ENCODE measurements around the gene NMRK2.

DNA sequence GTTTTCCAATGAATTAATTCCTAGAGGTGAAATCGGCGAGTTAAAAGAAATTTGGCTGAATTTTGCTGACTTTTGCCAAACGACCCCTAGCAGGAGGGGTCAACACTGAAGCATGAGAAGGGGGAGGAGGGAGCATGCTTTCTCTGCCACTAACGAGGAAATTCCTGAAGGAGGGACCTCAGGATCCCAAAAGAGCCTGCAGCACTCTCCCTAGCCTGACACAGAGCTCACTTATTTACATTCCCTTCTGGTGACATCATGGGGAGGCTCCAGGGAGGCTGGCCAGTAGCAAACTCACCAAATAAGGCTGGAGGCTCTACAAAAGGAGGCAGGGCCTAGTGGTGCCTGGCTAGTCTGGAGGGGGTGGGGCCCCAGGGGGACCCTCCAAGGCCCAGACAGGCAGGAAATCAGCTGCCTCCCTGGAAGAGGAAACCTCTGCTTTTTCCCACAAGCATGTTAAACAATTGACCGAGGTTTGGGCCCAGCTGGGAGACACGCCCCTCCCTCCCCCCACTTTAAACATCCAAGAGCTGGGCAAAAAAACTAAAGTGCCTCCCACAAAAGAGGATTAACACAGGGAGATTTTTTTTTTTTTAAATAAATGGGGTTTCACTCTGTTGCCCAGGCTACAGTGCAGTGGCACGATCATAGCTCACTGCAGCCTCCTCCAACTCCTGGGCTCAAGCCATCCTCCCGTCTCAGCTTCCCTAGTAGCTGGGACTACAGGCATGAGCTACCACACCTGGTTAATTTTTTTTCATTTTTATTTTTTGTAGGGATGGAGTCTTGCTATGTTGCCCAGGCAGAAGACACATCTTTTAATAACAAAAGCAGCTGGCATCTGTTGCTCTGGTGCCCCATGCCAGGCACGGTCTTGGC lies 35.9 kb downstream of the NMRK2 start:
- TF ChIP-seq, protein P1, sequence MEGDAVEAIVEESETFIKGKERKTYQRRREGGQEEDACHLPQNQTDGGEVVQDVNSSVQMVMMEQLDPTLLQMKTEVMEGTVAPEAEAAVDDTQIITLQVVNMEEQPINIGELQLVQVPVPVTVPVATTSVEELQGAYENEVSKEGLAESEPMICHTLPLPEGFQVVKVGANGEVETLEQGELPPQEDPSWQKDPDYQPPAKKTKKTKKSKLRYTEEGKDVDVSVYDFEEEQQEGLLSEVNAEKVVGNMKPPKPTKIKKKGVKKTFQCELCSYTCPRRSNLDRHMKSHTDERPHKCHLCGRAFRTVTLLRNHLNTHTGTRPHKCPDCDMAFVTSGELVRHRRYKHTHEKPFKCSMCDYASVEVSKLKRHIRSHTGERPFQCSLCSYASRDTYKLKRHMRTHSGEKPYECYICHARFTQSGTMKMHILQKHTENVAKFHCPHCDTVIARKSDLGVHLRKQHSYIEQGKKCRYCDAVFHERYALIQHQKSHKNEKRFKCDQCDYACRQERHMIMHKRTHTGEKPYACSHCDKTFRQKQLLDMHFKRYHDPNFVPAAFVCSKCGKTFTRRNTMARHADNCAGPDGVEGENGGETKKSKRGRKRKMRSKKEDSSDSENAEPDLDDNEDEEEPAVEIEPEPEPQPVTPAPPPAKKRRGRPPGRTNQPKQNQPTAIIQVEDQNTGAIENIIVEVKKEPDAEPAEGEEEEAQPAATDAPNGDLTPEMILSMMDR (IDR thresholded peaks at IDR 0.05) = no peak
- TF ChIP-seq EZH2 (IDR thresholded peaks at IDR 0.05) = no peak

Measured in neural progenitor cell (in vitro differentiated cells).